Right lobe of liver (tissue), 6 donors: ENCODE measurements around the gene C20orf96. TPM values are rescaled to one million over a fixed set of nuclear protein-coding genes. Genes with fewer than 3 reads are reported as not detected.
A peak's percentile ranks its signal among the peaks of the same experiment; 100 is the strongest.

ENCODE experiments used
- ATAC-seq, 4 donors: fragments of 200-7000 bp; cut with Tn5 transposase; one replicate each; pipeline ENCODE4 v1.9.1; 2020; ENCODE audit warnings: mild to moderate bottlenecking in 4 of 4, moderate library complexity in 4 of 4
- DNase-seq, 3 donors: peaks; one replicate each; pipeline ENCODE4 v3.0.0-alpha.2; 2020
- H3K27ac ChIP-seq, 3 donors: fragments of 200-600 bp; one replicate each; pipeline ENCODE4 v1.8.0; 2022
- H3K27me3 ChIP-seq, 2 donors: fragments of 200-600 bp; one replicate each; pipeline ENCODE4 v1.8.0; 2022
- H3K36me3 ChIP-seq, 4 donors: fragments of 200-600 bp; sonication (generic) in 1 of 4; one replicate each; pipeline versions ENCODE4 v1.5.1 to v1.8.0; 2017 to 2022; ENCODE audit warnings: control low read depth in 1 of 4
- H3K4me1 ChIP-seq, 4 donors: fragments of 200-600 bp; sonication (generic) in 1 of 4; one replicate each; pipeline versions ENCODE4 v1.5.1 to v1.8.0; 2017 to 2022; ENCODE audit warnings: control low read depth in 1 of 4
- H3K4me3 ChIP-seq, 3 donors: fragments of 200-600 bp; one replicate each; pipeline ENCODE4 v1.8.0; 2022
- H3K9me3 ChIP-seq, 4 donors: fragments of 200-600 bp; sonication (generic) in 1 of 4; one replicate each; pipeline versions ENCODE4 v1.5.1 to v1.8.0; 2017 to 2022; ENCODE audit warnings: control low read depth in 1 of 4
- CTCF ChIP-seq, 4 donors: fragments of 200-600 bp in 3 of 4; fragments of 450-650 bp in 1 of 4; IDR thresholded peaks; one replicate each; pipeline versions ENCODE4 v1.5.1 to v1.8.0; 2016 to 2022; ENCODE audit warnings: antibody characterized with exemption in 4 of 4, mild to moderate bottlenecking in 2 of 4
- POLR2A ChIP-seq: fragments of 450-650 bp; IDR thresholded peaks from one replicate; pipeline ENCODE4 v1.6.1; 2017; ENCODE audit warnings: antibody characterized with exemption, mild to moderate bottlenecking
- WGBS: methylation state at CpG from one replicate; pipeline ENCODE4 v1.1.6; 2018; ENCODE audit warnings: low coverage, low lambda C conversion rate; ENCODE audit not compliant: insufficient coverage; ENCODE audit errors: missing lambda C conversion rate; 5-methylcytosine and 5-hydroxymethylcytosine counted together
- intact Hi-C, 2 donors: fragments of 100-400 bp; cut with DNase I; formaldehyde crosslinking; loops; one replicate each; pipeline versions ENCODE4 v1.11.2 to v1.14.1; 2022
- total RNA-seq, 6 experiments: library from RNA; depleted of rRNA in 2 of 6; stranded (reverse); fragments of >200 nt in 2 of 6; fragmentation: NEBNext Ultra II Directional in 3 of 6; extraction: Animal tissue kit (Norgen Biotek cat#: 25700) in 3 of 6; gene quantifications; one replicate each; pipeline versions ENCODE4 v1.1.0 to v1.2.4, GENCODE V29; 2016 to 2023
- donor health status: DM: no; HTN: yes; CAD: no.
- donor health status: DM: no; HTN: no; CAD: no.
- donor health status: DM: no; HTN: no; CAD: no.
- donor health status: DM: no; HTN: yes; CAD: no.
- donor health status: DM: no; HTN: yes; CAD: no.

The C20orf96 gene
- total RNA-seq, 6 experiments from 2014 or later, result 0.62 to 2.5 (median 1.8) TPM

DNA sequence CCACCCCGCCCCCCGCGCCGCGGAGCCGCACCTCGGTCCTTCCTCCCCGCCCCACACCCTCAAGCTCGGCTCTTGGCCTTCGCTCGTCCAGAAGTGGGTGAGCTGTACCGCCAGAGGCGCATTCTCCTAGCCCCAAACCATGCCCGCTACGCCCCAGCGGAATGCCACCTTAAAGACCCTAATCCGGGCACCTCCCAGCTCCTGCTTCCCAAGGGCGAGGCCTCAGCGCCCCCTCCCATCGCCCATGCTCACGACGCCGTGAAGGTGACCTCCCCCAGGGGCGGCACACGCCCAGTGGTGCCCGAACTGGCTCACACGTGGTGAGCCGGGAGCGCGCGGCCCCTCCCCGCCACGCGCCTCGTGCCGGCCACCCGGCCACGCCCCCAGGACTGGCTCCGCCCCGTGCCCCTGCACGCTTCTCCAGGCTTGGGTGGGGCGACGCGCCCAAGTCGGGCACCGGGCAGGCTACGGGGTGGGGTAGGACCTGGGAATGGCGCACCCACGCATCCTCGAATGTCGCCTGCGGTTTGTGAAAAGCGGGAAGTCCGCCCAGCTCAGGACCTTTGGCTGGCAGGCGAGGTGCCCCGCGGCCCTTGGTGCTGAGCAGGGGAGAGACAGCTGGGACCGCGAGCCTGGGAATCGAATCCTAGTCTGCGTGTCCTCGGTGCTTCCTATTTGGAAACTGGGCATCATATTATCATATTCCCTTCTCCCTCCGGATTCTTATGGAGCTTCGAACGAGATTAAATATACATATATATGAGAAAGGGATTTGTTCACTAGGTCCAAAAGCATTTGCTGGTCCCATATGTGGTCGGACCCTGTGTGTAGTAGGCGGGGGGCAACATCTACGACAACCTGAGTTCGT is 33.9 kb upstream of the C20orf96 start:
- intact Hi-C loops, result no loop called here
- H3K36me3 ChIP-seq, result no peaks in the 10 kb centered on the region
- WGBS, result 0% methylated on average over 22 of the region's 69 CpGs
- ATAC-seq, result peak; percentile 70 to 87 (median 81)
- TF ChIP-seq CTCF (IDR thresholded peaks at IDR 0.05), result peak; percentile 10 to 19 (median 13)
- peak; percentile 41 for TF ChIP-seq POLR2A
- H3K27me3 ChIP-seq, result no peaks in the 10 kb centered on the region
- H3K4me1 ChIP-seq, result peaks cover 0 to 7% (median 0%) of the 10 kb centered on the region in 4 donors
- peak; percentile 93 to 95 (median 93) for DNase-seq
- peak overlapping the region; percentile 65 to 69 (median 68) for H3K4me3 ChIP-seq
- H3K27ac ChIP-seq, result peak overlapping the region; percentile 47 to 88 (median 73)
- no peaks in the 10 kb centered on the region for H3K9me3 ChIP-seq

- DNase-seq (no peak), ATAC-seq (no peak)
- Histone ChIP-seq H3K4me3 (no peak overlapping the region), H3K27ac (no peak overlapping the region), H3K27me3 (no peaks in the 10 kb centered on the region), H3K9me3 (no peaks in the 10 kb centered on the region), H3K4me1 (no peaks in the 10 kb centered on the region), H3K36me3 (no peaks in the 10 kb centered on the region)
- TF ChIP-seq POLR2A (no peak), CTCF (IDR thresholded peaks at IDR 0.05) (no peak)
- WGBS, result 83% methylated on average over 2 of the region's 2 CpGs
- intact Hi-C loops, result no loop called here
Observed at GRCh38 chr20:316316-317068, 25.9 kb upstream of the C20orf96 start.

DNA sequence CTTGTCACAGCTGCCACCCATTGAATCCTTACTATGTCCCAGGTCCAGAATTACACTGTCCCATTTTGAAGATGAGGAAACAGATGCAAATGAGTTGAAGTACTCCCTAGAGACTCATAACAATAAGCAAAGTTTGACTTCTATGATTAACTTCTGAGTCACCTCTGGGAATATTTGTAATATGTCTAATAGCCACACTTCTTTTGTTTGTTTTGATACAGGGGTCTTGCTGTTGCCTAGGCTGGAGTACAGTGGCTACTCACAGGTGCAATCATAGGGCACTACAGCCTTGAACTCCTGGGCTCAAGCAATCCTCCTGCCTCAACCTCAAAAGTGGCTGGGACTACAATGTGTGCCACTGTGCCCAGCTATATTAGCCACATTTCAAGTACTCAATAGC is 23.4 kb upstream of the C20orf96 start:
- no peak overlapping the region for H3K27ac ChIP-seq
- intact Hi-C loops, result no loop called here
- H3K4me1 ChIP-seq, result no peaks in the 10 kb centered on the region
- H3K4me3 ChIP-seq, result no peak overlapping the region
- ATAC-seq (no peak), DNase-seq (no peak)
- H3K27me3 ChIP-seq, result no peaks in the 10 kb centered on the region
- TF ChIP-seq CTCF (IDR thresholded peaks at IDR 0.05), result no peak
- no peak for TF ChIP-seq POLR2A
- no peaks in the 10 kb centered on the region for H3K36me3 ChIP-seq
- no peaks in the 10 kb centered on the region for H3K9me3 ChIP-seq

DNA sequence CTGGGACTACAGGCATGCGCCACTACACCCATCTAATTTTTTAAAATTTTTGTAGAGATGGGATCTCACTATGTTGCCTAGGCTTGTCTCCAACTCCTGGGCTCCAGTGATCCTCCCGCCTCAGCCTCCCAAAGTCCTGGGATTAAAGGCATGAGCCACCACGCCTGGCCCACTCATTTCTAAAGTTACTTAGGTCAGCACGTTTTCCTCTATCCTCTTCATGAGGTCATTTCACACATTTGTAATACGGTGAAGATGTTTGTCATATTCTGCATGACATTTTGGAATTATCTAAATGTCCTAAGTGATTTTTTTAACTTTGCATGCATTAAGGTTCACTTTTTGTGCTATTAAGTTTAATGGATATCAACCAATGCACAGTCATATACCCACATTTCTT is 22.9 kb upstream of the C20orf96 start:
- no peak overlapping the region for H3K27ac ChIP-seq
- H3K9me3 ChIP-seq, result no peaks in the 10 kb centered on the region
- WGBS, result 76% methylated on average over 5 of the region's 5 CpGs
- no peaks in the 10 kb centered on the region for H3K36me3 ChIP-seq
- H3K27me3 ChIP-seq, result no peaks in the 10 kb centered on the region
- DNase-seq (no peak), ATAC-seq (no peak)
- no peak for TF ChIP-seq CTCF (IDR thresholded peaks at IDR 0.05)
- intact Hi-C loops, result no loop called here
- H3K4me3 ChIP-seq, result no peak overlapping the region
- H3K4me1 ChIP-seq, result no peaks in the 10 kb centered on the region
